GM21737 (cell line): ENCODE measurements around the gene CDK5.
"Not testable (repeated sequence)": the region's sequence is repeated elsewhere in the genome, so short reads cannot be mapped to it uniquely, and the experiment has no call there.

Experiments
- ATAC-seq: cut with Tn5 transposase; IDR thresholded peaks from one replicate; pipeline ENCODE4 v1.9.1; 2021; ENCODE audit warnings: mild to moderate bottlenecking, moderate library complexity; ENCODE audit not compliant: unreplicated experiment

CDK5 gene

GRCh38 chr7:151035902-151036301 is 21.8 kb downstream of the CDK5 start:
- ATAC-seq: no peak

- ATAC-seq: no peak
These were observed 22.5 kb downstream of the CDK5 start for GRCh38 chr7:151035026-151035717.

GRCh38 chr7:151034312-151035025 is 23.2 kb downstream of the CDK5 start:
- ATAC-seq: no peak

- ATAC-seq: no peak
These were observed 23.8 kb downstream of the CDK5 start for GRCh38 chr7:151033864-151034249.

- no peak for ATAC-seq
These were observed 24.5 kb downstream of the CDK5 start for GRCh38 chr7:151032936-151033863.

GRCh38 chr7:151031011-151031410 is 26.7 kb downstream of the CDK5 start:
- ATAC-seq: no peak

GRCh38 chr7:151028948-151029501 is 28.7 kb downstream of the CDK5 start:
- ATAC-seq: no peak

GRCh38 chr7:151028131-151028947 is 29.4 kb downstream of the CDK5 start, which contains the start of gene ABCB8:
ABCB8 (plus strand) TSS chr7:151028450; CDS start chr7:151028516, 66 bp downstream.
- peak; percentile 97 for ATAC-seq

- ATAC-seq: not testable (repeated sequence)
These were observed 30.0 kb downstream of the CDK5 start for GRCh38 chr7:151027728-151028130.

GRCh38 chr7:151026771-151027727 is 30.6 kb downstream of the CDK5 start:
- not testable (repeated sequence) for ATAC-seq

- no peak for ATAC-seq
These were observed 31.6 kb downstream of the CDK5 start for GRCh38 chr7:151025924-151026671.

- no peak for ATAC-seq
These were observed 33.2 kb downstream of the CDK5 start, which contains the start of gene ATG9B for GRCh38 chr7:151024435-151025056. ATG9B (minus strand) TSS chr7:151024494; CDS start chr7:151024423, 71 bp downstream.

- no peak for ATAC-seq
These were observed 34.5 kb downstream of the CDK5 start for GRCh38 chr7:151023232-151023631.

- ATAC-seq: no peak
These were observed 37.5 kb downstream of the CDK5 start for GRCh38 chr7:151020231-151020630.

GRCh38 chr7:151019130-151019447 is 38.6 kb downstream of the CDK5 start:
- no peak for ATAC-seq

- ATAC-seq: no peak
These were observed 39.1 kb downstream of the CDK5 start for GRCh38 chr7:151018421-151019129.

GRCh38 chr7:151017953-151018420 is 39.7 kb downstream of the CDK5 start:
- ATAC-seq: no peak
